ENCODE measurements around the gene YY1.
A peak's percentile ranks its signal among the peaks of the same experiment; 100 is the strongest.

The YY1 gene

GRCh38 chr14:100313464-100314230 is 74.7 kb downstream of the YY1 start:
- no peak for DNase-seq (ENCODE audit: low spot score)

- DNase-seq (ENCODE audit: low spot score), result no peak
These were observed 75.8 kb downstream of the YY1 start for GRCh38 chr14:100314724-100315123.

- DNase-seq (ENCODE audit: low spot score), result no peak
These were observed 78.4 kb downstream of the YY1 start for GRCh38 chr14:100317389-100317788.

- peak; percentile 42 for DNase-seq (ENCODE audit: low spot score)
These were observed 79.2 kb downstream of the YY1 start for GRCh38 chr14:100317912-100318808.

- no peak for DNase-seq (ENCODE audit: low spot score)
These were observed 81.4 kb downstream of the YY1 start for GRCh38 chr14:100320157-100320856.

GRCh38 chr14:100321473-100322137 is 82.7 kb downstream of the YY1 start:
- no peak for DNase-seq (ENCODE audit: low spot score)

- no peak for DNase-seq (ENCODE audit: low spot score)
These were observed 83.4 kb downstream of the YY1 start for GRCh38 chr14:100322138-100322957.

- no peak for DNase-seq (ENCODE audit: low spot score)
These were observed 84.4 kb downstream of the YY1 start, which contains the start of gene SLC25A47 for GRCh38 chr14:100323121-100323941. Gene SLC25A47 (plus strand): TSS chr14:100323339. CDS start chr14:100323415, 76 bp downstream.

- no peak for DNase-seq (ENCODE audit: low spot score)
These were observed 85.0 kb downstream of the YY1 start for GRCh38 chr14:100323942-100324307.

- DNase-seq (ENCODE audit: low spot score), result no peak
These were observed 86.3 kb downstream of the YY1 start for GRCh38 chr14:100325231-100325632.

GRCh38 chr14:100325958-100326357 is 87.0 kb downstream of the YY1 start:
- no peak for DNase-seq (ENCODE audit: low spot score)

GRCh38 chr14:100327128-100327527 is 88.2 kb downstream of the YY1 start:
- DNase-seq (ENCODE audit: low spot score), result no peak

GRCh38 chr14:100328495-100329163 is 89.7 kb downstream of the YY1 start:
- DNase-seq (ENCODE audit: low spot score), result no peak

GRCh38 chr14:100329233-100330006 is 90.5 kb downstream of the YY1 start:
- no peak for DNase-seq (ENCODE audit: low spot score)

- no peak for DNase-seq (ENCODE audit: low spot score)
These were observed 91.0 kb downstream of the YY1 start for GRCh38 chr14:100330007-100330344.

- DNase-seq (ENCODE audit: low spot score), result no peak
These were observed 91.5 kb downstream of the YY1 start for GRCh38 chr14:100330388-100330931.

- DNase-seq (ENCODE audit: low spot score), result no peak
These were observed 93.2 kb downstream of the YY1 start for GRCh38 chr14:100332071-100332639.
